Calu3 (cell line): ENCODE results near the gene TRERF1. TPM values are rescaled to one million over a fixed set of nuclear protein-coding genes. Genes with fewer than 3 reads are reported as not detected.

Experiments
- BruUV-seq: library from RNA; stranded (reverse); fragments of 400-500 nt; replicated peaks from 2 replicates; lab custom pipeline; 2021; lab: Mats Ljungman, UMichigan
- CTCF ChIA-PET: fragments of 300-600 bp; sonication (Branson Sonifier 250); formaldehyde crosslinking; loops from one replicate; lab custom pipeline; 2022; ENCODE audit warnings: antibody characterized with exemption; lab: Charles Lee
- DNase-seq: peaks from one replicate; pipeline ENCODE4 v3.0.0; 2022
- H3K27ac Mint-ChIP-seq: one replicate; pipeline ENCODE4 v1.8.0; 2022; ENCODE audit warnings: mixed read lengths; ENCODE audit not compliant: unreplicated experiment
- H3K27me3 Mint-ChIP-seq: one replicate; pipeline ENCODE4 v1.8.0; 2022; ENCODE audit warnings: mixed read lengths; ENCODE audit not compliant: unreplicated experiment
- H3K36me3 Mint-ChIP-seq: one replicate; pipeline ENCODE4 v1.8.0; 2022; ENCODE audit warnings: mild to moderate bottlenecking, moderate library complexity, mixed read lengths; ENCODE audit not compliant: insufficient read depth, unreplicated experiment
- H3K4me1 Mint-ChIP-seq: one replicate; pipeline ENCODE4 v1.8.0; 2022; ENCODE audit warnings: mild to moderate bottlenecking, low read depth, mixed read lengths; ENCODE audit not compliant: unreplicated experiment
- H3K4me3 Mint-ChIP-seq: one replicate; pipeline ENCODE4 v1.8.0; 2022; ENCODE audit warnings: mild to moderate bottlenecking, low read depth, moderate library complexity, mixed read lengths; ENCODE audit not compliant: unreplicated experiment
- H3K9me3 Mint-ChIP-seq: one replicate; pipeline ENCODE4 v1.8.0; 2022; ENCODE audit warnings: low read depth, mixed read lengths; ENCODE audit not compliant: unreplicated experiment
- CTCF ChIP-seq: fragments of 200-600 bp; IDR thresholded peaks from one replicate; pipeline ENCODE4 v1.8.0; 2022; ENCODE audit warnings: antibody characterized with exemption; ENCODE audit not compliant: unreplicated experiment
- intact Hi-C: fragments of 100-400 bp; cut with micrococcal nuclease; formaldehyde crosslinking; loops from one replicate; pipeline ENCODE4 v1.10.0; 2022; ENCODE audit not compliant: unreplicated experiment
- total RNA-seq: library from RNA; stranded (reverse); gene quantifications from 2 replicates; pipeline ENCODE4 v1.2.3, GENCODE V29; 2022

The TRERF1 gene
- total RNA-seq, 1 experiment from 2014 or later = 1.4 TPM

DNA sequence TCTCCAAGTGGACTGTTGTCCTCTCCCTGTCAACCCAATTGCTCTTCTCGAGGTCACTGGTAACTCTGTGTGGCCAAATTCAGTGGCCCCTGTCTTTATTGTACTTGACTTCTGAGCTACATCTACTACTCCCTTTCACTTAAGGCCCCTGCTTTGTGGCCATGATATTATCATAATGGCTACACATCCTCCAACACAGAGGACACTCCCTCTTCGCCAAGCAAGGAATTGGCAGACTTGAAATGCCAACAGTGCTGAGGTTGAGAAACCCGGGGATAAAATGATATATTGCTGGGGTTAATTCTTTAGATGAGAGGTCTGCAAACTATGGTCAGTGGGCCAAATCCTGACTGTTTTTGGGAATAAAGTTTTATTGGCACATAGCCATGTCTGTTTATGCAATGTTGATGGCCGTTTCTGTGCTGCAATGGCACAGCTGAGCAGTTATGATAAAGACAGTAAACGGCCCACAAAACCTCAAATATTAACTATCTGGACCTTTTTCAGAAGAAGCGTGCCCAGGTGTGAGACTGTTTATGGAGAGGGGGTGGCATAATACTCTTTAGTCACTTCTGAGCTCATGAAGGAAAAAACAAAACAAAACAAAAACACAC is 222.1 kb downstream of the TRERF1 start:
- Mint-ChIP-seq H3K9me3 (no peaks in the 10 kb centered on the region), H3K27ac (peak overlapping the region; percentile 100), H3K36me3 (peaks cover 24% of the 10 kb centered on the region), H3K27me3 (no peaks in the 10 kb centered on the region), H3K4me3 (no peak overlapping the region), H3K4me1 (peaks cover 61% of the 10 kb centered on the region)
- CTCF ChIA-PET = interaction anchor here (1.0 to 2.0 kb wide), 6 partner anchors 10 to 318 kb away, joined by 3 to 13 read pairs (median 5); partner anchors contain the start of genes C6orf132 and MRPS10
- DNase-seq = no peak
- no peak for TF ChIP-seq CTCF
- intact Hi-C loops = loop anchor here (1.0 to 10.0 kb wide), 3 partner anchors 63 to 305 kb away; no protein-coding TSS in a partner anchor
- BruUV-seq = no TSS peak

DNA sequence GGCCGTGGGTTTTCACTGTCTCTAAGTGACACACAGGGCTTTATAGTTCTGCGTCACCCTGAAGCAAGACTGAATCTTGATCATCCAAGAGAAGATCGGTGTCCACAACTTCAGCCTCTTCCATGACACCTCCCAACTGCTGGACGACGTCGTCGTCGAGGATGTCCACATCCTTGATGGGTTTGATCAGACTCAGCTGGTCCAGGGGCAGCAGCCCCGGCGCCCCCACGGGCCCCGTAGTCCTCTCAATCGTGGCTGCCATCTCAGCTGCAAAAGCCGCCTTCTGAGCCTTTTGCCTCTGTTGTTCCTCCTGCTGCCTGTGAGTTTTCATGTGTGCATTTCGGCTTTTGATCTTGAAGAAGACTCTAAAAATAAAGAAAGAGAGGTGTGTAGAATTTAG is 223.4 kb downstream of the TRERF1 start:
- intact Hi-C loops = loop anchor here (10.0 kb wide), 1 partner anchor 306 kb away; no protein-coding TSS in a partner anchor
- BruUV-seq = no TSS peak
- no peak overlapping the region for H3K4me3 Mint-ChIP-seq
- peak overlapping the region; percentile 100 for H3K27ac Mint-ChIP-seq
- no peak for DNase-seq
- no peak for TF ChIP-seq CTCF
- CTCF ChIA-PET = no interaction called here
- H3K9me3 Mint-ChIP-seq = no peaks in the 10 kb centered on the region
- peaks cover 29% of the 10 kb centered on the region for H3K36me3 Mint-ChIP-seq
- H3K27me3 Mint-ChIP-seq = no peaks in the 10 kb centered on the region
- H3K4me1 Mint-ChIP-seq = peaks cover 66% of the 10 kb centered on the region

- no peaks in the 10 kb centered on the region for H3K9me3 Mint-ChIP-seq
- intact Hi-C loops = loop anchor here (10.0 kb wide), 1 partner anchor 307 kb away; no protein-coding TSS in a partner anchor
- H3K4me3 Mint-ChIP-seq = peak overlapping the region; percentile 60
- TF ChIP-seq CTCF = no peak
- peak overlapping the region; percentile 100 for H3K27ac Mint-ChIP-seq
- peaks cover 71% of the 10 kb centered on the region for H3K4me1 Mint-ChIP-seq
- TSS peak; percentile 64 for BruUV-seq
- CTCF ChIA-PET = interaction anchor here (0.5 to 2.4 kb wide), 11 partner anchors 8 to 342 kb away, joined by 3 to 18 read pairs (median 4); partner anchors contain the start of genes C6orf132 and UBR2
- peak; percentile 22 for DNase-seq
- H3K27me3 Mint-ChIP-seq = no peaks in the 10 kb centered on the region
- peaks cover 29% of the 10 kb centered on the region for H3K36me3 Mint-ChIP-seq
Measured at GRCh38 chr6:42227173-42227850, 224.4 kb downstream of the TRERF1 start.

DNA sequence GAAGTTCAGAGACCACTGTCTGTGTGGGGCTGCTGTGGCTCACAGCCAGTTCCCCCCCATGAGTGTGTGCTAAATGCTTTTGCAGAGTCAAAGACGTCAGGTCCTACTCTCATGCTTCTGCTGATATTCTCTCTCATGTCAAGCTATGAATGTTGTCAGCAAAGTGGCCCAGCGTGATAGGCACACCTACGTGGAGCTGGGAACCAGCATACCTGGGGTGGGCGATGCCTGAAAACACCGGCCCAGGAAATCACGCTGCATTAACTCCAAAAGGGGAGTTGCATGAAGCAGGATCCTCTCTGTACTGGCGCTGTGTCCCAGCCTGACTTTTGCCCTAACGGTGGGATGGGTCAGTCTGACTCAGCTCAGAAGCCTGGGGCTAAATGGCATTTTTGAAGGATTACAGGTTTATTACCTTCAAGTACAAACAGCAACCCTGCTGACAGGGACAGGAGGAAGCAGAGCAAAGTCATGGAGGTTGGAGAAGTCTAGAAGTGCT is 225.0 kb downstream of the TRERF1 start:
- CTCF ChIA-PET = interaction anchor here (0.6 to 2.4 kb wide), 11 partner anchors 9 to 343 kb away, joined by 3 to 18 read pairs (median 4); partner anchors contain the start of genes C6orf132 and UBR2
- Mint-ChIP-seq H3K36me3 (peaks cover 29% of the 10 kb centered on the region), H3K4me3 (peak overlapping the region; percentile 60), H3K9me3 (no peaks in the 10 kb centered on the region), H3K4me1 (peaks cover 77% of the 10 kb centered on the region), H3K27ac (peak overlapping the region; percentile 100), H3K27me3 (no peaks in the 10 kb centered on the region)
- peak; percentile 89 for DNase-seq
- no peak for TF ChIP-seq CTCF
- intact Hi-C loops = loop anchor here (10.0 kb wide), 1 partner anchor 308 kb away; no protein-coding TSS in a partner anchor
- no TSS peak for BruUV-seq
